Measurements from ENCODE around the gene PCK2. TPM values are rescaled to one million over a fixed set of nuclear protein-coding genes. Genes with fewer than 3 reads are reported as not detected.

PCK2 gene
- total RNA-seq, 2 experiments from 2014 or later, result 57.4 to 60.3 TPM

- DNase-seq, result no peak
- no peak overlapping the region for H3K4me3 Mint-ChIP-seq
- no peaks in the 10 kb centered on the region for H3K36me3 Mint-ChIP-seq (ENCODE audit: low read depth)
- no peaks in the 10 kb centered on the region for H3K9me3 Mint-ChIP-seq
- POLR2A ChIA-PET, result no interaction called here
- H3K4me1 Mint-ChIP-seq, result peaks cover 20% of the 10 kb centered on the region
- H3K27me3 Mint-ChIP-seq, result peaks cover 4% of the 10 kb centered on the region
- peak overlapping the region; percentile 85 for H3K27ac Mint-ChIP-seq
- CTCF ChIA-PET, result interaction anchor here (1.1 to 2.1 kb wide), 5 partner anchors 10 to 105 kb away, joined by 3 to 8 read pairs (median 4); partner anchors contain the start of gene CARMIL3
These were observed 19.3 kb upstream of the PCK2 start for GRCh38 chr14:24074625-24075484.

GRCh38 chr14:24075485-24076301 is 18.4 kb upstream of the PCK2 start:
- DNase-seq, result no peak
- no peaks in the 10 kb centered on the region for H3K9me3 Mint-ChIP-seq
- no peaks in the 10 kb centered on the region for H3K36me3 Mint-ChIP-seq (ENCODE audit: low read depth)
- ChIA-PET CTCF (interaction anchor here (1.4 to 2.1 kb wide), 2 partner anchors 15 to 16 kb away, joined by 3 to 8 read pairs; no protein-coding TSS in a partner anchor), POLR2A (no interaction called here)
- H3K4me3 Mint-ChIP-seq, result peak overlapping the region; percentile 8
- H3K27me3 Mint-ChIP-seq, result peaks cover 2% of the 10 kb centered on the region
- peaks cover 28% of the 10 kb centered on the region for H3K4me1 Mint-ChIP-seq
- peak overlapping the region; percentile 85 for H3K27ac Mint-ChIP-seq

- ChIA-PET CTCF (interaction anchor here (2.1 kb wide), 1 partner anchor 14 kb away, joined by 8 read pairs; no protein-coding TSS in a partner anchor), POLR2A (no interaction called here)
- Mint-ChIP-seq H3K9me3 (no peaks in the 10 kb centered on the region), H3K27ac (no peak overlapping the region), H3K36me3 (ENCODE audit: low read depth) (no peaks in the 10 kb centered on the region), H3K27me3 (peaks cover 2% of the 10 kb centered on the region), H3K4me3 (no peak overlapping the region), H3K4me1 (peaks cover 31% of the 10 kb centered on the region)
- DNase-seq, result no peak
These were observed 17.9 kb upstream of the PCK2 start for GRCh38 chr14:24076302-24076601.

GRCh38 chr14:24077086-24077485 is 17.0 kb upstream of the PCK2 start:
- Mint-ChIP-seq H3K4me1 (peaks cover 36% of the 10 kb centered on the region), H3K27me3 (peaks cover 2% of the 10 kb centered on the region), H3K4me3 (no peak overlapping the region), H3K9me3 (no peaks in the 10 kb centered on the region), H3K36me3 (ENCODE audit: low read depth) (no peaks in the 10 kb centered on the region), H3K27ac (peak overlapping the region; percentile 15)
- DNase-seq, result no peak
- CTCF ChIA-PET, result no interaction called here
- POLR2A ChIA-PET, result interaction anchor here (0.6 kb wide), 1 partner anchor 64 kb away, joined by 6 read pairs; the partner anchor contains the start of gene EMC9

- ChIA-PET POLR2A (no interaction called here), CTCF (no interaction called here)
- Mint-ChIP-seq H3K9me3 (no peaks in the 10 kb centered on the region), H3K27ac (peak overlapping the region; percentile 65), H3K36me3 (ENCODE audit: low read depth) (no peaks in the 10 kb centered on the region), H3K27me3 (peaks cover 3% of the 10 kb centered on the region), H3K4me3 (no peak overlapping the region), H3K4me1 (peaks cover 42% of the 10 kb centered on the region)
- DNase-seq, result no peak
These were observed 16.0 kb upstream of the PCK2 start for GRCh38 chr14:24078146-24078545.

- ChIA-PET CTCF (interaction anchor here (1.1 to 3.8 kb wide), 6 partner anchors 9 to 68 kb away, joined by 3 to 36 read pairs (median 6); partner anchors contain the start of gene PCK2), POLR2A (no interaction called here)
- Mint-ChIP-seq H3K36me3 (ENCODE audit: low read depth) (no peaks in the 10 kb centered on the region), H3K4me1 (peaks cover 42% of the 10 kb centered on the region), H3K4me3 (peak overlapping the region; percentile 79), H3K27ac (peak overlapping the region; percentile 58), H3K9me3 (no peaks in the 10 kb centered on the region), H3K27me3 (peaks cover 3% of the 10 kb centered on the region)
- DNase-seq, result no peak
These were observed 14.5 kb upstream of the PCK2 start for GRCh38 chr14:24079491-24080141.

GRCh38 chr14:24080142-24080530 is 14.0 kb upstream of the PCK2 start:
- ChIA-PET POLR2A (no interaction called here), CTCF (interaction anchor here (1.1 to 3.8 kb wide), 6 partner anchors 8 to 29 kb away, joined by 3 to 36 read pairs (median 6); partner anchors contain the start of gene PCK2)
- DNase-seq, result no peak
- Mint-ChIP-seq H3K9me3 (no peaks in the 10 kb centered on the region), H3K4me1 (peaks cover 40% of the 10 kb centered on the region), H3K4me3 (peak overlapping the region; percentile 79), H3K27ac (peak overlapping the region; percentile 90), H3K36me3 (ENCODE audit: low read depth) (no peaks in the 10 kb centered on the region), H3K27me3 (peaks cover 3% of the 10 kb centered on the region)

GRCh38 chr14:24080888-24081738 is 13.0 kb upstream of the PCK2 start:
- POLR2A ChIA-PET, result no interaction called here
- CTCF ChIA-PET, result interaction anchor here (1.0 to 3.8 kb wide), 9 partner anchors 9 to 37 kb away, joined by 3 to 36 read pairs (median 3); partner anchors contain the start of gene PCK2
- Mint-ChIP-seq H3K4me3 (peak overlapping the region; percentile 79), H3K9me3 (no peaks in the 10 kb centered on the region), H3K4me1 (peaks cover 31% of the 10 kb centered on the region), H3K27ac (peak overlapping the region; percentile 90), H3K27me3 (peaks cover 3% of the 10 kb centered on the region), H3K36me3 (ENCODE audit: low read depth) (no peaks in the 10 kb centered on the region)
- peak; percentile 79 for DNase-seq

GRCh38 chr14:24081739-24082211 is 12.3 kb upstream of the PCK2 start:
- POLR2A ChIA-PET, result no interaction called here
- CTCF ChIA-PET, result interaction anchor here (1.0 to 3.8 kb wide), 7 partner anchors 9 to 79 kb away, joined by 3 to 36 read pairs (median 5); partner anchors contain the start of genes IRF9 and PCK2
- peak overlapping the region; percentile 90 for H3K27ac Mint-ChIP-seq
- peaks cover 3% of the 10 kb centered on the region for H3K27me3 Mint-ChIP-seq
- no peak for DNase-seq
- peaks cover 27% of the 10 kb centered on the region for H3K4me1 Mint-ChIP-seq
- no peaks in the 10 kb centered on the region for H3K9me3 Mint-ChIP-seq
- no peaks in the 10 kb centered on the region for H3K36me3 Mint-ChIP-seq (ENCODE audit: low read depth)
- peak overlapping the region; percentile 72 for H3K4me3 Mint-ChIP-seq

- Mint-ChIP-seq H3K4me3 (peak overlapping the region; percentile 72), H3K27ac (peak overlapping the region; percentile 90), H3K4me1 (peaks cover 27% of the 10 kb centered on the region), H3K9me3 (no peaks in the 10 kb centered on the region), H3K27me3 (peaks cover 3% of the 10 kb centered on the region), H3K36me3 (ENCODE audit: low read depth) (no peaks in the 10 kb centered on the region)
- POLR2A ChIA-PET, result interaction anchor here (0.6 kb wide), 1 partner anchor 47 kb away, joined by 3 read pairs; no protein-coding TSS in a partner anchor
- CTCF ChIA-PET, result interaction anchor here (0.5 to 3.8 kb wide), 8 partner anchors 8 to 488 kb away, joined by 3 to 36 read pairs (median 4); partner anchors contain the start of genes IRF9 and PCK2
- DNase-seq, result no peak
These were observed 11.6 kb upstream of the PCK2 start for GRCh38 chr14:24082411-24083080.

GRCh38 chr14:24083462-24083861 is 10.6 kb upstream of the PCK2 start:
- Mint-ChIP-seq H3K27ac (no peak overlapping the region), H3K36me3 (ENCODE audit: low read depth) (no peaks in the 10 kb centered on the region), H3K9me3 (no peaks in the 10 kb centered on the region), H3K4me3 (no peak overlapping the region), H3K27me3 (peaks cover 3% of the 10 kb centered on the region), H3K4me1 (peaks cover 27% of the 10 kb centered on the region)
- POLR2A ChIA-PET, result no interaction called here
- CTCF ChIA-PET, result interaction anchor here (1.0 to 1.7 kb wide), 2 partner anchors 78 to 250 kb away, joined by 3 to 5 read pairs; partner anchors contain the start of gene IRF9
- no peak for DNase-seq
